B cell (primary cell): ENCODE results near the gene PIK3CD.

Experiments
- EZH2 ChIP-seq: IDR thresholded peaks from 2 replicates; pipeline ENCODE4 v1.6.1; 2012; ENCODE audit warnings: borderline replicate concordance, low read depth, mild to moderate bottlenecking, moderate library complexity, low read length; ENCODE audit not compliant: insufficient read depth, poor library complexity, severe bottlenecking
- TF ChIP-seq, protein P1 (sequence below): fragments of 200-600 bp; IDR thresholded peaks from one replicate; pipeline ENCODE4 v1.8.0; 2022; ENCODE audit warnings: antibody characterized with exemption, mild to moderate bottlenecking

DNA sequence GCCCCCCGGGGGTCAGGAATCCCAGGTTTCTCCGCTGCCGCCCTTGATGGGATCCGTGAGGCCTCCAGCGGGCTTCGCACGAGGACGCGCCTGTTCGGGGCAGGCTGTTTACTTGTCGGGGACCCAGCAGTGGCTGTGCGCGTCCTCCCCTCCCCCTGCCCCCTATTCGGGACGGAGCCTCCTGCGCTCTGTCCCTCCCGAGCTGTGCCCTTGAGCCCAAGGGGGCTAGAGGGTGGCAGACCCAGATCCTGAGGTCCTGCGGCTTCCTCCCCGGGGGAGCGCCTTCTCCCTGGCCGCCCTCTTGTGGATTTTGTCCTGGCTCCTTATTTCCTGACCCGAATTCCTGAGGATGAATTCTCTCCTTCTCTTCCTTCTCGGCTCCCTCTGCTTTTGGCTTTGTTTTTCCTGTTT is 38.4 kb downstream of the PIK3CD start:
- TF ChIP-seq, protein P1, sequence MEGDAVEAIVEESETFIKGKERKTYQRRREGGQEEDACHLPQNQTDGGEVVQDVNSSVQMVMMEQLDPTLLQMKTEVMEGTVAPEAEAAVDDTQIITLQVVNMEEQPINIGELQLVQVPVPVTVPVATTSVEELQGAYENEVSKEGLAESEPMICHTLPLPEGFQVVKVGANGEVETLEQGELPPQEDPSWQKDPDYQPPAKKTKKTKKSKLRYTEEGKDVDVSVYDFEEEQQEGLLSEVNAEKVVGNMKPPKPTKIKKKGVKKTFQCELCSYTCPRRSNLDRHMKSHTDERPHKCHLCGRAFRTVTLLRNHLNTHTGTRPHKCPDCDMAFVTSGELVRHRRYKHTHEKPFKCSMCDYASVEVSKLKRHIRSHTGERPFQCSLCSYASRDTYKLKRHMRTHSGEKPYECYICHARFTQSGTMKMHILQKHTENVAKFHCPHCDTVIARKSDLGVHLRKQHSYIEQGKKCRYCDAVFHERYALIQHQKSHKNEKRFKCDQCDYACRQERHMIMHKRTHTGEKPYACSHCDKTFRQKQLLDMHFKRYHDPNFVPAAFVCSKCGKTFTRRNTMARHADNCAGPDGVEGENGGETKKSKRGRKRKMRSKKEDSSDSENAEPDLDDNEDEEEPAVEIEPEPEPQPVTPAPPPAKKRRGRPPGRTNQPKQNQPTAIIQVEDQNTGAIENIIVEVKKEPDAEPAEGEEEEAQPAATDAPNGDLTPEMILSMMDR, result no peak
- TF ChIP-seq EZH2, result no peak
